Nephron (organoid): ENCODE measurements around the gene MXRA8.

Experiments
- H3K27ac Mint-ChIP-seq, 3 experiments: 2 replicates each; pipeline ENCODE4 v1.8.0; 2020; ENCODE audit warnings: mixed read lengths in 3 of 3, mild to moderate bottlenecking in 2 of 3, moderate library complexity in 1 of 3
- H3K27me3 Mint-ChIP-seq: 2 replicates; pipeline ENCODE4 v1.8.0; 2021; ENCODE audit warnings: low read depth, mild to moderate bottlenecking, moderate library complexity, mixed read lengths
- H3K36me3 Mint-ChIP-seq: 2 replicates; pipeline ENCODE4 v1.8.0; 2020; ENCODE audit warnings: low read depth, mixed read lengths
- H3K4me1 Mint-ChIP-seq: 2 replicates; pipeline ENCODE4 v1.8.0; 2020; ENCODE audit warnings: mixed read lengths
- H3K4me3 Mint-ChIP-seq, 3 experiments: 2 replicates each; pipeline ENCODE4 v1.8.0; 2020; ENCODE audit warnings: mild to moderate bottlenecking in 3 of 3, mixed read lengths in 3 of 3, moderate library complexity in 2 of 3
- H3K9me3 Mint-ChIP-seq: 2 replicates; pipeline ENCODE4 v1.8.0; 2020; ENCODE audit warnings: mixed read lengths
- TF ChIP-seq, protein P1 (sequence below), 3 experiments: fragments of 200-600 bp; sonication (generic); IDR thresholded peaks; one replicate each; pipeline ENCODE4 v1.5.0; 2021; ENCODE audit warnings: antibody characterized with exemption in 3 of 3; ENCODE audit not compliant: unreplicated experiment in 3 of 3

MXRA8 gene

DNA sequence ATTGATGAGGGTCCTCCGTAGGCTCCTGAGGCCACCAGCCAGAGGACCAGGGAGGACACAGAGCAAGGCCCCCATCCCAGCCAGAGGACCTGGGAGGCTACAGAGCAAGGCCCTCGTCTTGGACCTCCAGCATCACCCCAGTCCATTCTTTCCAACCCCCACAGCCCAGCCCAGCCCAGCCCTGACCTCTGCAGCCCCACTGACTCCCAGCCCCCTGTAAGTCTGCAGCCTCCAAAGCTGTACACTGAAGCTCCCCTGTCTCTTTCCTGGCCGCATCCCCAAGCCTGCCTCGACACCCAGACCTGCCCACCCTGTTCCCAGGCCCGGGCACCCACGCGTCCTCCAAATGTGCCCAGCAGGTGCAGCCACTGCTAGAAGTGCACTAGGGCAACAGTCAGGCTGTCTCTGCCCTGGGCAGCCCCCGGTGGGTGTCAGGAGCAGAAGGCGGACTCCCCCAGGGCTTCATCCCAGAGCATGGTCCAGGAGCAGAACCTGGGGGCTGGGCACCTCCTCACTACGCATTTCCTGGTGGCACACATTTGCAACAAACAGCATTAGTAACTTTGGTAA is 11.2 kb downstream of the MXRA8 start:
- Mint-ChIP-seq H3K9me3 (no peaks in the 10 kb centered on the region), H3K4me3 (peak overlapping the region; percentile 82 to 85 (median 83)), H3K4me1 (peaks cover 10% of the 10 kb centered on the region), H3K27me3 (peaks cover 2% of the 10 kb centered on the region), H3K36me3 (peaks cover under 1% of the 10 kb centered on the region), H3K27ac (peak overlapping the region; percentile 44 to 76 (median 55))
- TF ChIP-seq, protein P1, sequence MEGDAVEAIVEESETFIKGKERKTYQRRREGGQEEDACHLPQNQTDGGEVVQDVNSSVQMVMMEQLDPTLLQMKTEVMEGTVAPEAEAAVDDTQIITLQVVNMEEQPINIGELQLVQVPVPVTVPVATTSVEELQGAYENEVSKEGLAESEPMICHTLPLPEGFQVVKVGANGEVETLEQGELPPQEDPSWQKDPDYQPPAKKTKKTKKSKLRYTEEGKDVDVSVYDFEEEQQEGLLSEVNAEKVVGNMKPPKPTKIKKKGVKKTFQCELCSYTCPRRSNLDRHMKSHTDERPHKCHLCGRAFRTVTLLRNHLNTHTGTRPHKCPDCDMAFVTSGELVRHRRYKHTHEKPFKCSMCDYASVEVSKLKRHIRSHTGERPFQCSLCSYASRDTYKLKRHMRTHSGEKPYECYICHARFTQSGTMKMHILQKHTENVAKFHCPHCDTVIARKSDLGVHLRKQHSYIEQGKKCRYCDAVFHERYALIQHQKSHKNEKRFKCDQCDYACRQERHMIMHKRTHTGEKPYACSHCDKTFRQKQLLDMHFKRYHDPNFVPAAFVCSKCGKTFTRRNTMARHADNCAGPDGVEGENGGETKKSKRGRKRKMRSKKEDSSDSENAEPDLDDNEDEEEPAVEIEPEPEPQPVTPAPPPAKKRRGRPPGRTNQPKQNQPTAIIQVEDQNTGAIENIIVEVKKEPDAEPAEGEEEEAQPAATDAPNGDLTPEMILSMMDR (IDR thresholded peaks at IDR 0.05; ENCODE audit: unreplicated experiment in 3 of 3) = no peak

DNA sequence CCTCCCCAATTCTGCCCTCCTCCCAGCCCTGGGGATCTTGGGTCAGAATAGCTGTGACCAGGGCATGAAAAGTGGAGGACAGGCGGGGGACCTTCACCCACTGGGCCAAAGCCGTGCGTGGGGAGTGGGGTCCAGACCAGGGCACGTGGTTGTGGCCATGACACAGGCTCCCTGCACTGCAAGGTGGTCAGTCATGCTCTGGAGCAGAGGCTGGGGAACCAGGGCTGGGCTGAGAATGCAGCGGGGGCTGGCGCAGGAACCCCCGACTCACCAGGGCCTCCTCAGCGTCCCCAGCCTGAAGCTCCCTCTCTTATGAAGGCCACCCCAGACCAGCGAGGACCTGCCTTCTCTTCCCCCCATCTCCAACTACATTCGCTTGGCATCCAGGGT is 11.9 kb downstream of the MXRA8 start:
- H3K4me3 Mint-ChIP-seq = peak overlapping the region; percentile 82 to 85 (median 83)
- H3K9me3 Mint-ChIP-seq = no peaks in the 10 kb centered on the region
- H3K27me3 Mint-ChIP-seq = no peaks in the 10 kb centered on the region
- TF ChIP-seq, protein P1 (IDR thresholded peaks at IDR 0.05; ENCODE audit: unreplicated experiment in 3 of 3) = no peak
- peaks cover 7% of the 10 kb centered on the region for H3K4me1 Mint-ChIP-seq
- peak overlapping the region in 2 of 3 experiments; percentile 44 to 76 for H3K27ac Mint-ChIP-seq
- no peaks in the 10 kb centered on the region for H3K36me3 Mint-ChIP-seq

DNA sequence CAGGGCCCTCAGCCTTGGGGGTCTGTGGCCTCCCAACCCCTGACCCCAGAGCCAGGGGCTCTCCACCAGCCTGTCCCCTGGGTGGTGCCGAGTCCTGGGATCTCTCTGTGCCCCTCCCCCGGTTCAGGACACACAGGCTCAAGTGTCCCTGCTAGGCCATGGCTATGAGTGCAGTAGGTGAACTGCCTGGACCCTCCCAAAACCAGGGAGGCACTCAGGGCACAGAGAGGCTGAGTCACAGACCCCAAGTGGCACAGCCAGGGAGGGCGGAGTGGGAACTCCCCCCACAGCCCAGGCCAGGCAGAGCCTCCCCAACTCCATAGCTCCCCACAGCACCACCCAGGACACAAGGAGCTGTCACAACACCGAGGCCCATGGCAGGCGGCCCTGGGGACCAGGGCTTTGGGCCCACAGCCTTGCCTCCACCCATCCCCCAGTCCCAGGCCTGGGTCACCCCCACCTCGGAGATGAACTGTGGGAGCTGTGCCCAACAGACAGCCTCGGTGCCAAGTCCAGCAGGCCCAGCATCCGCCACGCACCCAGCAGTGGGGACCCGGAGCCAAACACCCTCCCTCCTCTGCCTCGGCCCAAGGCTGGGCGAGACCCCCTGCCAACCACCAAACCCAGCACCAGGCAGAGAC is 12.4 kb downstream of the MXRA8 start:
- H3K27ac Mint-ChIP-seq = no peak overlapping the region
- H3K4me3 Mint-ChIP-seq = peak overlapping the region in 1 of 3 experiments; percentile 30
- H3K27me3 Mint-ChIP-seq = no peaks in the 10 kb centered on the region
- H3K36me3 Mint-ChIP-seq = peaks cover 5% of the 10 kb centered on the region
- H3K9me3 Mint-ChIP-seq = no peaks in the 10 kb centered on the region
- TF ChIP-seq, protein P1 (IDR thresholded peaks at IDR 0.05; ENCODE audit: unreplicated experiment in 3 of 3) = no peak
- H3K4me1 Mint-ChIP-seq = peaks cover 7% of the 10 kb centered on the region

DNA sequence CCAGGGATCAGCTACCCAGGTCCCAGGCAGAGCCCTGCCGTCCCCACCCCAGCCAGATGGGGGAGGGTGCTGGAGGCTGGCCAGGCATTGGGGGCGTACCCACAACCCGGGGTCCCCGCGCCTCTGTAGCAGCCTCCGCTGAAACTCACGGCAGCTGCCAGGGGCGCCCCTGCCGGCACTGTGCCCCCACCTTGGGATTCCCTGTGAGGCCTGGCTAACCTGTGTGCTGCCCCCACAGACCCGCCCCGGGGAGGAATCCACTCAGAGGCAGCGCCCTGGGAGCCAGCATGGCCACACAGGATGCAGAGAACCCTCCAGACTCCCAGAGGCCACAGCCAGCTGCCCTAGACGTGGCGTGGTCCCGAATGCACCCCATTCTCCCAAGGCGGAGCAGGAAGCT is 13.0 kb downstream of the MXRA8 start:
- H3K4me3 Mint-ChIP-seq = no peak overlapping the region

DNA sequence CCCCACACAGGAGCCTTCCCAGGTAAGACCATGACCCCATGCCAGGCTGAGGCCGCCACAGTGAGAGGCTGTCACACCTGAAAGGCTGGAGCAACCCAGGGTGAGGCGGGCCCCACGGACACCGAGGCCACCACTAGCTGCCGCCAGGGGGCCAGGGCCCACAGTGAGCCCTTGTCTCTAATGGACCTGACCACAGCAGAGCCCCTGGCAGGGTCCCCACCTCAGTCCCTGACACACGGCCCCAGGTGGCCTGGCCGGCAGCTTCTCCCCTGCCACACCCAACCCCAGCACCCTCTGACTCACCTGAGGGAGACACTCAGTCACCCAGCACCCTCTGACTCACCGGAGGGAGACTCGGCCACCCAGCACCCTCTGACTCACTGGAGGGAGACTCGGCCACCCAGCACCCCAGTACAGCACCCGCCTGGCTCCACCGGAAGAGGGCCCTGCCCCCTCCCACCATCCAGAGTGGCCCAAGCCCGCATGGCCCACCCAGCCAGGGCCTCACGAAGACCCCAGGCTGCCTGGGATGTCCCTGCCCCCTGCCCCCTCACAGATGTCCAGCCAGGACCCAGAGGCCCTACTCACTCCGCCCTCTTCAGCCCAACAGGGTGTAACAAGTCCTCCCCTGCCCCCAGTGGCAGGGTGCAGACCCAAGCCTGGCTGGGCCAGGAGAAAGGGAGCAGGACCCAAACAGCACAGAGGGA is 13.5 kb downstream of the MXRA8 start:
- Mint-ChIP-seq H3K4me1 (peaks cover 7% of the 10 kb centered on the region), H3K36me3 (peaks cover 10% of the 10 kb centered on the region), H3K4me3 (peak overlapping the region in 2 of 3 experiments; percentile 19 to 28), H3K27ac (no peak overlapping the region), H3K9me3 (no peaks in the 10 kb centered on the region), H3K27me3 (no peaks in the 10 kb centered on the region)
- TF ChIP-seq, protein P1 (IDR thresholded peaks at IDR 0.05; ENCODE audit: unreplicated experiment in 3 of 3) = peak; percentile 47 to 55 (median 55)

More for the DNA sequence above, 13.0 kb downstream of the MXRA8 start:
- Mint-ChIP-seq H3K27ac (no peak overlapping the region), H3K27me3 (no peaks in the 10 kb centered on the region), H3K4me1 (peaks cover 7% of the 10 kb centered on the region), H3K9me3 (no peaks in the 10 kb centered on the region), H3K36me3 (peaks cover 10% of the 10 kb centered on the region)
- TF ChIP-seq, protein P1 (IDR thresholded peaks at IDR 0.05; ENCODE audit: unreplicated experiment in 3 of 3) = no peak
